Measurements from ENCODE around the gene KMT2C.
A peak's percentile ranks its signal among the peaks of the same experiment; 100 is the strongest.

KMT2C gene

GRCh38 chr7:152196391-152196790, 239.4 kb downstream of the KMT2C start:
- no peak for DNase-seq (ENCODE audit: low spot score)

DNA sequence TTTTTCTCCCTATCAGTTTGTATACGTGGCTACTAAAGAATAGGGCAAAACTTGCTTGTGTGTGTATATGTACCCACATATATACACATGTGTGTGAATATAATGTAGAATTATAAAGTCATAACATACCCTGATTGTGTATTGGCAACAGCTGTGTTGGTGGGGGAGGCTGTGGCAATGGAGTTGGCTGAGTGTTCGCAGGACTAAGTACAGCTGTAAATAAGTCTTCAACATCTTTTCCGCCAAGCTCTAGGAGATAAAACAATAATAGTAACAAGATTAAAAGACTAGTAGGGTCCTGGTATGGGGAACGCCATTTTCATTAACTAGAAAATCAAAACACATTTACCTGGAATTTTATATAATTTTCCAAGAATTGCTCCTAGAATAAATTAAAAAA, 241.9 kb downstream of the KMT2C start:
- DNase-seq (ENCODE audit: low spot score), result no peak

DNA sequence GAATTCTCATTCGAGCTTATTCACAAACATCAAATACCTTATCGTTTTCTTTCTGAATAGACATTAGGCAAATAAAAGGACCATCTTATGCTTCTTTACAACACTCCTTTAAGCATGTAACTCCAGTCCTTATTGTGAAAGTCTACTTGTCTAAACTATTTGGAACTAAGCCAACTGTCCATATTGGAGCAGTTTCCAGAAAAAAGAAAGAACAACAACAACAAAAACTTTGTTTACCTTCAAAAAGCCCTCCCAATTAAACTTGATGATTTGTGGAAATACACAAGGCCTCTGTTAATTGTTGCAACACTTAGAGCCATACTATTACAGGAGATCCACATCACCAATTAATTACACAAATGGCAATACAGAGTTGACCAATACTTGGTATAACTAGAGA, 246.7 kb downstream of the KMT2C start:
- no peak for DNase-seq (ENCODE audit: low spot score)

GRCh38 chr7:152185558-152185957, 250.2 kb downstream of the KMT2C start:
- DNase-seq (ENCODE audit: low spot score), result no peak

DNA sequence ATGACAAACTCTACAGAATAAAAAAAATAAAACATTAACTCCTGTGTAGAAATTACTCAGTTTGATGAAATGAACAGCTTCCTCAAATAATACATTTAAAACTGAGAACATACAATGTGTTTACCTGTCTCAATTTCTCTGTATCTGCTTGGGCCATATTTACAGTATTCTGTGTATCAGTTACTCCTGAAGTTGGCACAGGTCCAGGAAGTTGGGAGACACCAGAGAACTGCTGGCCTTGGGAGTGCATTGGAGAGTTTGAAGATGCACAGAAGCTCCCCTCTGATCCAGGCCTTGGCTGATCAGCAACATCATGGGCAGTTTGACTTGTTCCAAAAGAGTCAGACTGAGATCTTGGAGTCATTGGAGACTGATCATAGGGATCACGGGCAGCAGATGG, 255.2 kb downstream of the KMT2C start:
- DNase-seq (ENCODE audit: low spot score), result no peak

DNA sequence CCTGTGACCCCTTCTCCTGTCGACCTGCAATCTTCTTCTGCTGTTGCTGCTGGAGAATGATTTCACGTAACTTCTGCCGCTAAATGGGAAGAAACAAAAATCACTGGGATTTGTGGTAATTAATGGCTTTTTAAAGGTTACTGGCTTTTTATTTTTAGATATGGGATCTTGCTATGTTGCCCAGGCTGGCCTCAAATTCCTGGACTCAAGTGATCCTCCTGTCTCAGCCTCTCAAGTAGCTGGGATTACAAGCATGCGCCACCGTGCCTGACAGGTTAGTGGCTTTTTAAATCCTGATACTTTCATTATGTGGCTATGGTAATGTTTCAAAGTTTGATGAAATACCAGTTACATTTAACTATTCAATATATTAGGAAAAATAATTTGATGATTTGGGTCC, 255.8 kb downstream of the KMT2C start:
- DNase-seq (ENCODE audit: low spot score), result no peak

- DNase-seq (ENCODE audit: low spot score), result no peak
These were observed 257.3 kb downstream of the KMT2C start for GRCh38 chr7:152178405-152179058.

DNA sequence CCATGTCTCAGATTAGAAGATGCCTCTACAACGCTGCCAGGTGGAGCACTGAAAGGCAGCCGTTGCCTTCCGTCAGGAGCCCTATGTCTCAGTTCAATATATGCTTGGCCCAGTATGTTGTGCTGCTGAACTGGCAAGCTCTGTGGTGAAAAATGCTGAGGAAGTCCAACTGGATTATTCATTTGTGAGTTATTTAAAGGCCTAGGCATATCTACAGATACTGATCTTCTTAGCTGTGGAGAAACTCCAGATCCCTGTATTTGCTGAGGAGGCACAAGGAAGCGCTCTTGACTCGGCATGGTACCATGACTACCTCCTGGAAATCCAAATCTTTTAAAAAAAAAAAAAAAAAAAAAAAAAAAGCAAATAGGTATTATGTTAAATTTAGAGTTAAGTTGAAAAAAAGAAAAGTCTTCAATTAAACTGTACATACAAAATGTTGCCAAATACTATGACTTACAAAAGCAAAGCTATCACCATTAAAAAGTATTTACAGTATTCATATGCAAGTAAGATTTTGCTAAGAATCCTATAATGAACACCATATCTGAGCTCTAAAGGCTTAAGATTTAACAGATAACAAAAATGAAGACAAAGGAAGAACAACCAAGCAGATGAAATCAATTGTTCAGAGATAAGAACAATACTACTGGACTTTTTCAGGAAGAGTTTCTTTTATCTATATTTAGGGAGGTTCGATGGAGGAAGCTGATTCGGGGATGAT, 258.0 kb downstream of the KMT2C start:
- DNase-seq (ENCODE audit: low spot score), result no peak

GRCh38 chr7:152176797-152177196, 259.0 kb downstream of the KMT2C start:
- DNase-seq (ENCODE audit: low spot score), result no peak

DNA sequence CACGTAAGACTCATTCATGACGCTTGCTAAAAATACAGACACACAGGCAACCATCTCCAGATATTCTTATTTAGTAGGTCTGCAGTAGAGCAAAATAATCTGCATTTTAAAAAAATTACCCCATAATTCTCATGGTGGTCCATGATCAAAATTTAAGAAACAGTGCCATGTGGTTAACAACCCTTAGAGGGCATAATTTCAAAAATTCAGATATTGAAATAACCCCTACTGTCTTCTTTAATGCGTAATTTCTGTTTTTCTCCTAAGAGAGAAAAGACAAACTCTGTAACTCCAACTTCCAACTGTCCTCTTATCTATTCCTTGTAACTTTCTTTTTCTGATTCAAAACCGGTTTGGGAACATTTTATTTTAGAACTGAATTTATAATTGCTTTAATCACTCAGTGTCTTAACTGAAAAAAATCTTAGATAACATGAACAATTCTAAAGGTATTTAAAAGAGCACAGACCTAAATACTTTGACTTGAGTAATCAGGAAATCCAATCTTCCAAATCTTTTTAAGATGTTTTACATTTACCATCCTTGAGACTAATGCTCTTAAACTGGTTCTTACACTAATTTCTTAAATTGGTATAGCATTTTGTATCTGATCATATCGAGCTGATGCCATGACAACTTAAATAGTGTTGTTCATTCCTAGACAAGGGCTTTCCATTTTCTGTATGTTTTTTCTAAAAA, 262.3 kb downstream of the KMT2C start:
- DNase-seq (ENCODE audit: low spot score), result no peak

GRCh38 chr7:152162287-152162686, 273.5 kb downstream of the KMT2C start:
- DNase-seq (ENCODE audit: low spot score), result no peak

DNA sequence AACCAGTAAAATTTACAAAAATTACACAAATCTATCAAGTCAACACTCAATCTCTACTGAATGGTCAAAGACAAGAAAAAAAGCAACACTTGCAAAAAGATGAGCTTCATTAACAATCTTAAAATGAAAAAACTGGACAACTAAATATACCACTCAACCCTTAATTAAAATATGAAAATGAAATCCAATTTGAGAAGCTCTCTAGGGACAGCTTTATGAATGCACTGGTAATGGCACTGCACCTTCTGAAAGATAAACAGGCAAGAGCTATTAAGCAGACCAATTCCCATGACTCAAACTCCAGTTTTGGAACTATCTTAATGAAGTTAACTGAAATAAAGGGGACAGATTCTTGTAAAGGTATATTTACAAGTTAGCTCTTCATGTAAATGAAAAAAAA, 274.6 kb downstream of the KMT2C start:
- DNase-seq (ENCODE audit: low spot score), result no peak

- no peak for DNase-seq (ENCODE audit: low spot score)
These were observed 276.8 kb downstream of the KMT2C start for GRCh38 chr7:152158801-152159587.

- DNase-seq (ENCODE audit: low spot score), result no peak
These were observed 283.5 kb downstream of the KMT2C start for GRCh38 chr7:152152267-152152666.

DNA sequence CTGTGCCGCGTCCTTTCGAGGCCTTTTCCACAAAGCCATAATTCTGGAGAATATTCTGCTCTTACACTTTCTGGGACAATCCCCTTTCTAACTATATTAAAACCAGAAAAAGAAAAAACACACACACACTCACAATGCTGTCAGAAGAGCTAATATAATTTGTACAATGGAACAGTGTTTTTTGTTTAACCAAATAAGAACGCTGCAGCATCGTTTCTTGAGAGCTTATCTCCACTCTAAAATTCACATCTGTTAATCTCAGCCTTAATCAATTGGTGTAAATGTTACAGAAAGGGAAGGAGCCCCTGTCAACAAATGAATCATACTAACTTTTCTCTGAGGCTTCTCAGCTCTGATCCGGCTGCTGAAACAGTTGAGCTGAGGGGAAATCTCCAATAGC, 286.4 kb downstream of the KMT2C start:
- DNase-seq (ENCODE audit: low spot score), result no peak

GRCh38 chr7:152148706-152149105, 287.1 kb downstream of the KMT2C start:
- no peak for DNase-seq (ENCODE audit: low spot score)

DNA sequence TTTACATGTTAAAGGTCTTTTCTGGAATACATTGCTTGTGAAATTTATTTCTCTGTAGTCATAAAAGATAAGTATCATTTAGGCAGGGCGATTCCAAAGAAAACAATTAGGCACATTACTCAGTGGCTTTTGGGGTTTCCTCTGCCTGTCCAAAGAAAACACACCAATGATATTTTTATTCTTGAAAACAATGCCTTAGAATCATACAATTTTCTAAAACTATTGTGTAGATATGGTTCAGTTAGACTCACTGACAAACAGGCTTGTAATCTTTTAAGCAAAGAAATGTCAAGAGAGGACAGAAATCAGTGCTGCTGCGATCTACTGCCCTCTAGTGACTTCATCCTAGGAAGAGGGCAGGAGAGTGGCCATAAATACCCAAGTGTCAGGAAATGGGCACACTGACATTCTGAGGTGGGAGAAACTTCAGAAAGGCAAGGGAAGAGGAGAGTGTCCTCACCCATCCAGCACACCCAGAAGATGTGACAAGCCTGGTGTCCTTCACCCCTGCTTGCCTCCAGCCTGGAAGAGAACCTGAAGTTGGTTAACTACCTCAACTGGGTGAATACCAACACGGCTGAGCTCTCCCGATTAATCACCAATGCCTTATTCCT, 289.8 kb downstream of the KMT2C start:
- DNase-seq (ENCODE audit: low spot score), result peak; percentile 68

- no peak for DNase-seq (ENCODE audit: low spot score)
These were observed 291.1 kb downstream of the KMT2C start for GRCh38 chr7:152144557-152145245.

DNA sequence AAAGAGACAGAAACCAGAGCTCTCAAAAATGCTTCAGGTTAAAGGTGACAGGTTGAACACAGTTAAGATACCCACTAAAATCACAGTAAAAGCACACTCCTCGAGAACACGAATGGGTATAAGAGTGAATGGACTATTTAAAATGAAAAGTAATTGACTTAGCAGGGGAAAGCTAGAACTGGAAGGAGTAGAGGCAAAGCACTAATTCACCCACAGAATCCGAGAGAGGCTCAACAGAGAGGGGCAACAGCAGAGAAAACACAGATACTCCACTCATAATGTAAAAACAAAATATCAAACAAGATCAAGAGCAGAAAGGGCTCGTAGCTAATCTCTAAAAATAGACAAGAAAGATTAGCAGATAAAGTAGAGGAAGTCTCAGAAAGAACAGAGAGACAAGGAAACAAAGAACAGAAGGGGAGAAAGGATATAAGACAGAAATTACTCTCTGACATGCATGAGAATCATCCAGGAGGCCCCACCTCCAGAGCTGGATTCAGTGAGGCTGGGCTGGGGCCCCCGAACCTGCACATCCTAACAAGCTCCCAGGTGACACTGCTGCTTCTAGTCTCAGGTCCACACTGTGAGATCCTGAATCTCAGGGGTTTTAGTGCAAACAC, 292.7 kb downstream of the KMT2C start:
- no peak for DNase-seq (ENCODE audit: low spot score)

DNA sequence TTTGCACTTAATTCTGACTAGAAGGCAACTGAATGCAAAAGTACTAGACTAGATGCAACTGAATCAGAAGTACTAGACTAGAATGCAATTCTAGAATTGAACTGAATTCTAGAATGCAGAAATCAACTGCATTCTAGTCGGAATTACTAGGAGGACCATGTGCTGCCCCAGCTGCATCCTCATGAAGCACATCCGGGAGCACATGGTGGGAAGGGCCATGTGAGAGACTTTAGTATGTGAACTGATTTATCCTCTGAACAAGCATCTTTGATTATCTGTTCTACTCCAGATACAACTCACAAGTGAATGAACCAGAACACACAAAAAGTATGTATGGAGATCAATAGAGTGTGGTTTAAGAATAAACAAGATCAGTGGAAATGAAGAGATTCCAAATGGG, 295.2 kb downstream of the KMT2C start:
- DNase-seq (ENCODE audit: low spot score), result no peak

- DNase-seq (ENCODE audit: low spot score), result no peak
These were observed 295.7 kb downstream of the KMT2C start for GRCh38 chr7:152140067-152140466.
